Measurements from ENCODE around the gene RIMBP2.

DNA sequence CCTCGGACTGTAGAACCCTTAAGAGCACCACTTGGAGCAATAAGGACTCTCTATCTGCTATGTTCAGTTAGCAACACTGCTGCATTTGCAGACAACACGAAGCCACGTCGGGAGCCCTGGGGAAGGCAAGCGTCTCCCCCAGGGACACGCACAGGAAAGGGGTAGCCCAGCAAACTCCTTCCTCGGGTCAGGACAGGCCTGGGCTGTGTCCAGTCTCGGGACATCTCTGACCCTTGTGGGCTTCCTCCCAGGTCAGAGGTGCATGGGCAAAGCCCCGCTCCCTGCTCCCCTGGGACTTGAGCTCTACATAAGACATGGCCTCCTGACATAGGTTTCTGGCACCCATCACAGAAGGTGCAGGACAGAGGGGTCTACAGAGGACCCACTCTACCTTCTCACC, 258.9 kb downstream of the RIMBP2 start:
- TF ChIP-seq EZH2 (IDR thresholded peaks at IDR 0.05) (no peak), EZH2phosphoT487 (IDR thresholded peaks at IDR 0.05) (no peak)
- TF ChIP-seq, protein P1, sequence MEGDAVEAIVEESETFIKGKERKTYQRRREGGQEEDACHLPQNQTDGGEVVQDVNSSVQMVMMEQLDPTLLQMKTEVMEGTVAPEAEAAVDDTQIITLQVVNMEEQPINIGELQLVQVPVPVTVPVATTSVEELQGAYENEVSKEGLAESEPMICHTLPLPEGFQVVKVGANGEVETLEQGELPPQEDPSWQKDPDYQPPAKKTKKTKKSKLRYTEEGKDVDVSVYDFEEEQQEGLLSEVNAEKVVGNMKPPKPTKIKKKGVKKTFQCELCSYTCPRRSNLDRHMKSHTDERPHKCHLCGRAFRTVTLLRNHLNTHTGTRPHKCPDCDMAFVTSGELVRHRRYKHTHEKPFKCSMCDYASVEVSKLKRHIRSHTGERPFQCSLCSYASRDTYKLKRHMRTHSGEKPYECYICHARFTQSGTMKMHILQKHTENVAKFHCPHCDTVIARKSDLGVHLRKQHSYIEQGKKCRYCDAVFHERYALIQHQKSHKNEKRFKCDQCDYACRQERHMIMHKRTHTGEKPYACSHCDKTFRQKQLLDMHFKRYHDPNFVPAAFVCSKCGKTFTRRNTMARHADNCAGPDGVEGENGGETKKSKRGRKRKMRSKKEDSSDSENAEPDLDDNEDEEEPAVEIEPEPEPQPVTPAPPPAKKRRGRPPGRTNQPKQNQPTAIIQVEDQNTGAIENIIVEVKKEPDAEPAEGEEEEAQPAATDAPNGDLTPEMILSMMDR (IDR thresholded peaks at IDR 0.05), result no peak
